Prostate gland (tissue), 2 donors: ENCODE data around the gene COMMD6. TPM values are rescaled to one million over a fixed set of nuclear protein-coding genes. Genes with fewer than 3 reads are reported as not detected.

ENCODE experiments used
- DNase-seq: peaks from one replicate; pipeline ENCODE4 v3.0.0-alpha.2; 2019; ENCODE audit warnings: low spot score
- H3K27ac ChIP-seq, 2 donors: fragments of 200-600 bp; sonication (generic); 2 replicates each; pipeline ENCODE4 v1.5.1; 2017 to 2019
- H3K27me3 ChIP-seq: fragments of 200-600 bp; sonication (generic); replicated peaks from 2 replicates; pipeline ENCODE4 v1.5.1; 2019; ENCODE audit not compliant: insufficient read depth
- H3K36me3 ChIP-seq, 2 donors: fragments of 200-600 bp; sonication (generic); 1 replicate in 1 of 2; 2 replicates in 1 of 2; pipeline versions ENCODE4 v1.5.1 to v1.8.1; 2017 to 2019
- H3K4me1 ChIP-seq: fragments of 200-600 bp; sonication (generic); replicated peaks from 2 replicates; pipeline ENCODE4 v1.5.1; 2019
- H3K4me3 ChIP-seq, 2 donors: fragments of 200-600 bp; sonication (generic); 2 replicates each; pipeline ENCODE4 v1.5.1; 2017 to 2019
- H3K9me3 ChIP-seq: fragments of 200-600 bp; sonication (generic); 2 replicates; pipeline ENCODE4 v1.5.1; 2017
- POLR2A ChIP-seq: fragments of 450-650 bp; IDR thresholded peaks from one replicate; pipeline ENCODE4 v1.6.1; 2016; ENCODE audit warnings: antibody characterized with exemption, mild to moderate bottlenecking
- POLR2AphosphoS5 ChIP-seq: sonication (generic); formaldehyde crosslinking; IDR thresholded peaks from one replicate; pipeline ENCODE4 v1.6.1; 2017; ENCODE audit warnings: antibody characterized with exemption
- WGBS: methylation state at CpG from one replicate; pipeline ENCODE4 v1.1.5; 2018; 5-methylcytosine and 5-hydroxymethylcytosine counted together
- intact Hi-C: fragments of 100-400 bp; cut with DNase I; formaldehyde crosslinking; loops from one replicate; pipeline ENCODE4 v1.14.2; 2022
- total RNA-seq, 2 donors: library from RNA; depleted of rRNA; stranded (reverse); fragments of >200 nt; gene quantifications; one replicate each; pipeline ENCODE4 v1.1.0, GENCODE V29; 2016
- TF ChIP-seq, protein P1 (sequence below), 4 experiments: fragments of 200-600 bp in 2 of 4; fragments of 450-650 bp in 2 of 4; sonication (generic) in 2 of 4; IDR thresholded peaks; 1 replicate in 3 of 4; 2 replicates in 1 of 4; pipeline ENCODE4 v1.5.1; 2016 to 2019; ENCODE audit warnings: antibody characterized with exemption in 4 of 4, mild to moderate bottlenecking in 2 of 4, moderate library complexity in 2 of 4

Gene COMMD6
- total RNA-seq, 2 donors from 2014 or later = 77.3 to 183 TPM

DNA sequence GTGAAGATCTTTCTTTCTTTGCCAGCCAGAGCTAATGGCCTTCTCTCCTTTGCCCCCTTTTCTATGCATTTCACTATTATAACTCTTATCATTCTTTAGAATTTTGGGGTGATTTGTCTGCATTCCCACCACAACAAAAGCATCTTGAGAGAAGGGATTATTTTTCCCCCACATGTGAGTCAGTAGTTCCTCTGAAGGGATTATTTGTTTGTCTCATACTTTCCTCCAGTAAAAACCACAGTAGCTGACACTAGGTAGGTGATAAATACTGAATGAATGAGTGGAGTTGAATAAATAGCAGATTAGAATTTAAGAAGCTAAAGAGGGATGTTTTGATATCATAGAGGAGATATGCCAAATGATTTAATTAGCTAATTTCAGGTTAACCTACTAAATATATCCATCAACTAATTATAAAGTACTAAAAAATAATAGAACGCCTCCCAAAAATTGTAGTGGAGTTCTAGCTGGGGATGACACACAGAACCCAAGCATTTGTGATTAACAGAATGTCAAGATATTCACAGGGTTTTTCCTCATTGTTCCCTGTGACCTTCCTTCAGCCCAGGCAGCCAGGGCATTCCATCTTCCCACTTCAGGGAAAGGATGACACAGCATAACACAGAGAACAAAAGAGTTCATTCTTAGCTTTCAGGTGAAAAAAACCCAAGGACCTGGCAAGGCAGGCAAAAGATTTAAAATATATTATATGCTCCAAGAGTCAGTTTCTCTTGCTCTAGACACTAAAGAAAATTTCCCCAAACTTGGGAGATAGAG, 52.2 kb downstream of the COMMD6 start:
- H3K9me3 ChIP-seq = no peaks in the 10 kb centered on the region
- H3K4me1 ChIP-seq = no peaks in the 10 kb centered on the region
- H3K36me3 ChIP-seq = no peaks in the 10 kb centered on the region
- H3K27ac ChIP-seq = no peak overlapping the region
- no peaks in the 10 kb centered on the region for H3K27me3 ChIP-seq
- H3K4me3 ChIP-seq = no peak overlapping the region
- WGBS = 95% methylated on average over 1 of the region's 1 CpG
- intact Hi-C loops = no loop called here
- TF ChIP-seq POLR2AphosphoS5 = no peak
- no peak for TF ChIP-seq POLR2A
- TF ChIP-seq, protein P1, sequence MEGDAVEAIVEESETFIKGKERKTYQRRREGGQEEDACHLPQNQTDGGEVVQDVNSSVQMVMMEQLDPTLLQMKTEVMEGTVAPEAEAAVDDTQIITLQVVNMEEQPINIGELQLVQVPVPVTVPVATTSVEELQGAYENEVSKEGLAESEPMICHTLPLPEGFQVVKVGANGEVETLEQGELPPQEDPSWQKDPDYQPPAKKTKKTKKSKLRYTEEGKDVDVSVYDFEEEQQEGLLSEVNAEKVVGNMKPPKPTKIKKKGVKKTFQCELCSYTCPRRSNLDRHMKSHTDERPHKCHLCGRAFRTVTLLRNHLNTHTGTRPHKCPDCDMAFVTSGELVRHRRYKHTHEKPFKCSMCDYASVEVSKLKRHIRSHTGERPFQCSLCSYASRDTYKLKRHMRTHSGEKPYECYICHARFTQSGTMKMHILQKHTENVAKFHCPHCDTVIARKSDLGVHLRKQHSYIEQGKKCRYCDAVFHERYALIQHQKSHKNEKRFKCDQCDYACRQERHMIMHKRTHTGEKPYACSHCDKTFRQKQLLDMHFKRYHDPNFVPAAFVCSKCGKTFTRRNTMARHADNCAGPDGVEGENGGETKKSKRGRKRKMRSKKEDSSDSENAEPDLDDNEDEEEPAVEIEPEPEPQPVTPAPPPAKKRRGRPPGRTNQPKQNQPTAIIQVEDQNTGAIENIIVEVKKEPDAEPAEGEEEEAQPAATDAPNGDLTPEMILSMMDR (IDR thresholded peaks at IDR 0.05) = no peak
- no peak for DNase-seq

DNA sequence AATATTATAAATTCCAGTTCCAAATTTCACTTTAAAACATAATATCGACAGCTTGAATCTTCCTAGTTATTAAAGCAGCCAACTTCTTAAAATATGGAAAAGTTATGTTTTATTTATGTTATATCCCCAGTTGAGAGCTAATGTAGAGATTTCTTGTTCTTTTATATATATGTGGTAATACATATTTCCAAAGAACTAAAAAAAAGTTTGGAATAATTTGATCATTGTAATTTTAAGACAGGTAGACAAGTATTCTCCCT, 54.9 kb downstream of the COMMD6 start:
- Histone ChIP-seq H3K4me3 (peak overlapping the region; percentile 82 to 88), H3K27ac (peak overlapping the region; percentile 79 to 85), H3K36me3 (no peaks in the 10 kb centered on the region), H3K27me3 (no peaks in the 10 kb centered on the region), H3K4me1 (no peaks in the 10 kb centered on the region), H3K9me3 (no peaks in the 10 kb centered on the region)
- 0% methylated on average over 1 of the region's 1 CpG for WGBS
- TF ChIP-seq POLR2AphosphoS5 (no peak), POLR2A (no peak)
- TF ChIP-seq, protein P1 (IDR thresholded peaks at IDR 0.05) = no peak
- no peak for DNase-seq
- intact Hi-C loops = no loop called here

DNA sequence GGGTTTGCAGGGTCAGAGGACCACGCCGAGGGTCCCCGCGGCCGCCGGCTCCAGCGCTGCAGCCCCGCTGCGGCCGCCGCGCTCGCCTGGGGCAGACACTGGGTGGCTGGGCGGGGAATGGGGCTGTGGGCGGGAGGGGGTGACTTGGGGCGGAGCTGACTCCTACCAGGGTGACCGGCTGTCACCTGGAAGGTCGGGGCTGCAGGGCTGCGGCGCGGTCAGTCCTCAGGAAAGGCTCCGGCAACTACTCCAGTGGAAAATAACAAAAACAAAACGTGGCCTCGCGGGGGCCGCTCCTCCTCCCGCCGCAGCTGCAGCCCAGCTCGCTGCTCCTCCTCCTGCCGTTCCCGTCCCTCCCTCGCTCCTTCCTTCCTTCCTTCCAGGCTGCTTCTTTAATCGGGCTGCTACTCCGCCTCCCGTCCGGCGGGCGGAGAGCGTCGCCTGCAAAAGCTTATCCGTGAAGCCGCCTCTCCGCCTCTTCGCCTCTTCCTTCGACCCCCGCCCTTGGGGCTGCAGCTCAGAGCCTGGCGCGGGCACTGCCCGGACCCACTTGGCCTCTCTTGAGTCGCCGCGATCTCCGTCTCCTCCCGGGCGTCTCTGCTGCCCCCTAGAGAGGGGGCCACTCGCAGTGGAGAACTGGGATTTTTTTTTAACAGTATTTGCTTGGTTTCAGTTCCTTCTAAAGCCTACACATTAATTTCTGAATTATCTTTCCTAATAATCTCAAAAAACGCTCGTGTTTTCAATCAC, 55.4 kb downstream of the COMMD6 start, which contains the start of gene TBC1D4:
TSS of gene TBC1D4 (minus strand) at position 100 of the 750 bp plus-strand sequence. CDS start 402 bp downstream, outside the sequence.
- under 1% methylated on average over 36 of the region's 58 CpGs for WGBS
- TF ChIP-seq POLR2A (peak; percentile 14), POLR2AphosphoS5 (peak; percentile 77)
- TF ChIP-seq, protein P1 (IDR thresholded peaks at IDR 0.05) = peak; percentile 65 to 81 (median 78)
- no peaks in the 10 kb centered on the region for H3K36me3 ChIP-seq
- intact Hi-C loops = no loop called here
- DNase-seq = peak; percentile 90
- peak within 1 kb of the TSS; percentile 79 to 85 for H3K27ac ChIP-seq
- H3K4me1 ChIP-seq = peaks cover 4% of the 10 kb centered on the region
- peak within 1 kb of the TSS; percentile 82 to 88 for H3K4me3 ChIP-seq
- H3K9me3 ChIP-seq = no peaks in the 10 kb centered on the region
- H3K27me3 ChIP-seq = no peaks in the 10 kb centered on the region

DNA sequence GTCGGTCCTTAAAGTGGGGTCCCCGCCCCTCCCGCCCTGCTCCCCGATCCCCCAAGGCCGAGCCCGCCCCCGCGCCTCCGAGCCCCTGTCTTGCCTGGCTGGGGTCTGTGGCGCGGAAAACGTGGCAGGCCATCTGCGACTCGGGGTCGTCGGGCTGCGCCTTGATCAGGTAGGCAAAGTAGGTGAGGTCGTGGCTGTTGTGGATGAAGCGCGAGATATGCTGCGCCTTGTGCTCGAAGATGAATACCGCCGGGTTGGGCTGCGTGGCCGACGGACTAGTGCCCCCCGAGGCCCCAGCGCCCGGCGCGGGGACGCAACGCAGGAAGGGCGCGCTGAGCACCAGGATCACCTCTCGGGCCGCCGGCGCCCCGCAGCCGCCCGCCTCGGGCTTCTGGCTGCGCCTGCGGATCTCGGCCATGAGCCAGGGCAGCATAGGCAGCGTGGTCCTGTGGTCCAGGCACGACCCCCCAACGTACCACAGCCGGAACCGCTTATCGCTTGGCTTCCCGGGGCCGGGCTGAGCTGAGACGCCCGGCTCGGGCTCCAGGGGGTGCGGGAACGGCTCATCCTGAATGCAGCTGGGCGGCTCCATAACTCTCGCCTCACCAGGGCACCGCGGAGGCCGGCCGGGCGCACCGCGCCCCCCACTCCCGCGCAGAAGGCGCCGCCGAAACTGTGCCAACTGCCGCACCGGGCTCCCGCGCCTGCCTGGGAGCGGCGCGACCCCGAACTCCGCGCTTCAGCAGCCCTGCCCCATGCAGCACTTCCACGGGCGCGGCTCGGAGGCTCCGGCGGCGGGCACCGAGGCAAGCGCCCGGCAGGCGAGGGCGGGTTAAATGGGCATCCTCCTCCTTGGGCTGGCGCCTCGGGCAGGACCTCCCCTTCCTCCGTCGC, 56.2 kb downstream of the COMMD6 start:
- peak overlapping the region; percentile 82 to 88 for H3K4me3 ChIP-seq
- no peaks in the 10 kb centered on the region for H3K36me3 ChIP-seq
- DNase-seq = peak; percentile 21
- peak overlapping the region; percentile 79 to 85 for H3K27ac ChIP-seq
- intact Hi-C loops = loop anchor here (1.0 kb wide), 1 partner anchor 110 kb away; no protein-coding TSS in a partner anchor
- TF ChIP-seq POLR2A (no peak), POLR2AphosphoS5 (no peak)
- H3K4me1 ChIP-seq = peaks cover 4% of the 10 kb centered on the region
- H3K9me3 ChIP-seq = no peaks in the 10 kb centered on the region
- H3K27me3 ChIP-seq = no peaks in the 10 kb centered on the region
- WGBS = 0% methylated on average over 45 of the region's 100 CpGs
